Pancreas (tissue), 10 donors: ENCODE results near the gene BCKDHB. TPM values are rescaled to one million over a fixed set of nuclear protein-coding genes. Genes with fewer than 3 reads are reported as not detected.

Experiments used
- ATAC-seq, 4 donors: fragments of 200-7000 bp; cut with Tn5 transposase; one replicate each; pipeline versions ENCODE4 v1.8.0 to v1.9.1; 2020; ENCODE audit warnings: mild to moderate bottlenecking in 4 of 4, moderate library complexity in 4 of 4
- DNase-seq, 6 donors: peaks; one replicate each; pipeline ENCODE4 v3.0.0-alpha.2; 2020
- FAIRE-seq: peaks from 2 replicates; lab custom pipeline; 2012; peaks lifted over from hg19 to GRCh38; lab: Jason Lieb, UNC
- H3K27ac ChIP-seq, 4 donors: fragments of 200-600 bp; sonication (generic); 1 replicate in 3 of 4; 2 replicates in 1 of 4; pipeline versions ENCODE4 v1.5.0 to v1.8.0; 2020
- H3K27me3 ChIP-seq, 4 donors: fragments of 200-600 bp; one replicate each; pipeline ENCODE4 v1.8.0; 2021
- H3K36me3 ChIP-seq, 3 donors: fragments of 200-600 bp; sonication (generic) in 1 of 3; one replicate each; pipeline versions ENCODE4 v1.5.0 to v1.8.0; 2020 to 2021
- H3K4me1 ChIP-seq, 3 donors: fragments of 200-600 bp; one replicate each; pipeline ENCODE4 v1.8.0; 2021
- H3K4me3 ChIP-seq, 4 donors: fragments of 200-600 bp; sonication (generic) in 2 of 4; one replicate each; pipeline versions ENCODE4 v1.5.0 to v1.8.0; 2020 to 2021
- H3K9me3 ChIP-seq, 4 donors: fragments of 200-600 bp; one replicate each; pipeline ENCODE4 v1.8.0; 2021
- CTCF ChIP-seq, 4 donors: fragments of 200-600 bp; sonication (generic) in 3 of 4; IDR thresholded peaks; one replicate each; pipeline versions ENCODE4 v1.5.0 to v1.8.0; 2021; ENCODE audit warnings: antibody characterized with exemption in 4 of 4
- WGBS, 2 donors: extraction: QIAGEN DNeasy Blood & Tissue Kit; methylation state at CpG; one replicate each; pipeline ENCODE4 v1.1.7; 2013; 5-methylcytosine and 5-hydroxymethylcytosine counted together
- intact Hi-C, 3 donors: fragments of 100-400 bp; cut with DNase I; formaldehyde crosslinking; loops; one replicate each; pipeline versions ENCODE4 v1.11.1 to v1.14.2; 2022
- polyA plus RNA-seq, 2 donors: library from polyadenylated mRNA; stranded (reverse); fragments of 200-250 nt; gene quantifications; one replicate each; pipeline ENCODE4 v1.2.3, GENCODE V29; 2013
- total RNA-seq, 6 donors: library from RNA; stranded (reverse); fragmentation: NEBNext Ultra II Directional in 4 of 6; extraction: Animal tissue kit (Norgen Biotek cat#: 25700) in 4 of 6; gene quantifications; one replicate each; pipeline versions ENCODE4 v1.2.1 to v1.2.4, GENCODE V29; 2021 to 2023
- donor health status: healthy with polysubstance abuse.
- donor health status: DM: no; HTN: no; CAD: no; lungs with moderate emphysema.
- donor health status: DM: no; HTN: no; CAD: no.
- donor health status: control.
- donor health status: control.
- donor health status: Bipolar disorder and iron deficiency.
- donor health status: DM: yes; HTN: yes; CAD: no.
- donor health status: DM: no; HTN: no; CAD: no.
- donor health status: DM: no; HTN: no; CAD: no.
- donor health status: DM: yes; HTN: yes; CAD: no.

The BCKDHB gene
- total and polyA plus RNA-seq, 8 donors: 4.8 to 16.8 (median 10.5) TPM

- Histone ChIP-seq H3K36me3 (no peaks in the 10 kb centered on the region), H3K4me3 (no peak overlapping the region), H3K27me3 (no peaks in the 10 kb centered on the region), H3K4me1 (no peaks in the 10 kb centered on the region), H3K27ac (no peak overlapping the region), H3K9me3 (no peaks in the 10 kb centered on the region)
- TF ChIP-seq CTCF (IDR thresholded peaks at IDR 0.05): no peak
- no peak for ATAC-seq
- intact Hi-C loops: no loop called here
- no peak for DNase-seq
- WGBS, 2 donors: 91 to 95% methylated on average over 5 of the region's 5 CpGs
- FAIRE-seq: no peak
Measured at GRCh38 chr6:80226699-80227098, 120.2 kb downstream of the BCKDHB start.

DNA sequence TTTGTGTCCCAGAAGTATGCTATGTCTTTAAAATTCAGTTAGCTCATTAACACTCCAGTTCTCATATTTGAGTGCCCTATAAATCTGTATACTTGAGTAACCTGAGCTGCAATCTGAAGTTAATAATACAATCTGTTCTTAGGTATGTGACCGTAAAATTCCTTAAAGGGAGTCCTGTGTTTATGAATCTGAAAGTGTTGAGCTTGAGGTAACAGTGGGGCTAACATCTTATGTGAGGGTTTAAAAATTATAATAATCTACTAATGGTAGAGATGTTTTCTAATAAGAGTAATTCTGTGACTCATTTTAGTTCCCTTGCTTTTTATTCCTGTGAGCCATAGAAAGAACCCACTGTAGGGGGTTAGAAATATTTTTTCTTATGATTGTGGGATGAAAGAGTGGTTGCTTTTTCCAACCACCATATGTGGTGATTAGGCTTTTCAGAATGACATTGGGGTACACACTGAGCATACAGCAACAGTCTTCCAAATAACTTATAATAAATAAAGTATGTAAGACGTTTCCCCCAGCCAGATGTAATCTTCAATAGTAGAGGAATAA is 121.2 kb downstream of the BCKDHB start:
- Histone ChIP-seq H3K4me1 (no peaks in the 10 kb centered on the region), H3K36me3 (no peaks in the 10 kb centered on the region), H3K27me3 (no peaks in the 10 kb centered on the region), H3K9me3 (no peaks in the 10 kb centered on the region), H3K4me3 (no peak overlapping the region), H3K27ac (no peak overlapping the region)
- no peak for ATAC-seq
- TF ChIP-seq CTCF (IDR thresholded peaks at IDR 0.05): no peak
- intact Hi-C loops: no loop called here
- 91 to 92% methylated on average over 2 of the region's 2 CpGs for WGBS, 2 donors
- FAIRE-seq: no peak
- DNase-seq: no peak

DNA sequence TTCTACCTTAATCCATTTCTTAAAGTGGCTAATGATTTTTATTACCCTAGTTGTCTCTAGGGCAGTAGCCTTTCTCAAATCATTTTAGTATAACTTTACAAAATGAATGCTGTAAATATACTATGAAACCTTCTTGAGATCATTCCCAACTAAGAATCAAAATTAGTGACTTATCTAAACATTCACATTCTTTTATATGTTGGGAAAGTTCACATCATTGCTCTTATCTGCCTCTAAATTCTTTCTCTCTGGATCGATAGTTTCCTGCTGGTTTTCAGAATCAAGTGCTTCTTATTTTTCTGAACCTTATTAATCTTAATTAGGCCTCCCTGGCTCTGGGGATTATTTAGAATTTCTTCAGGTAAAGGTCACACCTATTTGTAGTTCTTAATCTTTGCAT is 126.8 kb downstream of the BCKDHB start:
- 19 to 25% methylated on average over 1 of the region's 1 CpG for WGBS, 2 donors
- ATAC-seq (peak in 1 of 4 donors; percentile 51), FAIRE-seq (no peak), DNase-seq (no peak)
- H3K36me3 ChIP-seq: no peaks in the 10 kb centered on the region
- H3K27ac ChIP-seq: no peak overlapping the region
- no peaks in the 10 kb centered on the region for H3K9me3 ChIP-seq
- intact Hi-C loops: no loop called here
- no peak overlapping the region for H3K4me3 ChIP-seq
- no peaks in the 10 kb centered on the region for H3K4me1 ChIP-seq
- TF ChIP-seq CTCF (IDR thresholded peaks at IDR 0.05): no peak
- no peaks in the 10 kb centered on the region for H3K27me3 ChIP-seq

GRCh38 chr6:80233958-80234357 is 127.5 kb downstream of the BCKDHB start:
- Histone ChIP-seq H3K27ac (no peak overlapping the region), H3K27me3 (no peaks in the 10 kb centered on the region), H3K9me3 (no peaks in the 10 kb centered on the region), H3K4me1 (no peaks in the 10 kb centered on the region), H3K36me3 (no peaks in the 10 kb centered on the region), H3K4me3 (no peak overlapping the region)
- intact Hi-C loops: no loop called here
- DNase-seq: no peak
- FAIRE-seq: no peak
- TF ChIP-seq CTCF (IDR thresholded peaks at IDR 0.05): no peak
- peak in 2 of 4 donors; percentile 19 to 31 for ATAC-seq
- 65 to 68% methylated on average over 5 of the region's 5 CpGs for WGBS, 2 donors

DNA sequence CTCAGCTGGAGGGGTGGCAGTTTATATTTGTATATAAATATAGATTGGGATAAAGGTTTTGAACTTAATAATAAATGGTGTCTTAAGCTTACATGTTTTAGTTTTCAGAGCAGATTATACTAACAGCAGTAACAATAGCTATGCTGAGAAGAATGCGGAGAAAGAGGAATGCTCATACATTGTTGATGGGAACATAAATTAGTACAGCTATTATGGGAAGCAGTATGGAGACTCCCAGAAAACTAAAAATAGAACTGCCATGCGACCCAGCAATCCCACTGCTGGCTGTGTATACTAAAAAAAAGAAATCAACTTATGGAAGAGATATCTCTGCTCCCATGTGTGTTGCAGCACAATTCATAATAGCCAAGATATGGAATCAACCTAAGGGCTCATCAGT is 127.9 kb downstream of the BCKDHB start:
- H3K27me3 ChIP-seq: no peaks in the 10 kb centered on the region
- DNase-seq (no peak), ATAC-seq (no peak), FAIRE-seq (no peak)
- H3K36me3 ChIP-seq: no peaks in the 10 kb centered on the region
- no peak overlapping the region for H3K4me3 ChIP-seq
- no peak for TF ChIP-seq CTCF (IDR thresholded peaks at IDR 0.05)
- no peaks in the 10 kb centered on the region for H3K9me3 ChIP-seq
- H3K27ac ChIP-seq: no peak overlapping the region
- intact Hi-C loops: no loop called here
- H3K4me1 ChIP-seq: no peaks in the 10 kb centered on the region
- WGBS, 2 donors: 74 to 76% methylated on average over 2 of the region's 2 CpGs
